Measurements from ENCODE around the gene CELF4.

The CELF4 gene

GRCh38 chr18:37251679-37252078, 313.9 kb downstream of the CELF4 start:
- no peak for DNase-seq (ENCODE audit: low read depth in 1 of 2, low spot score in 1 of 2)
- no peak overlapping the region for H3K4me3 ChIP-seq (replicated peaks; ENCODE audit: insufficient read depth, low read length)
- no peak for TF ChIP-seq GABPA (IDR thresholded peaks at IDR 0.05; ENCODE audit: low read depth)
- TF ChIP-seq SPI1 (IDR thresholded peaks at IDR 0.05; ENCODE audit: borderline replicate concordance, low read depth), result no peak
- no peak for TF ChIP-seq CTCF (IDR thresholded peaks at IDR 0.05; ENCODE audit: insufficient read depth, low read length)
- TF ChIP-seq, protein P1, sequence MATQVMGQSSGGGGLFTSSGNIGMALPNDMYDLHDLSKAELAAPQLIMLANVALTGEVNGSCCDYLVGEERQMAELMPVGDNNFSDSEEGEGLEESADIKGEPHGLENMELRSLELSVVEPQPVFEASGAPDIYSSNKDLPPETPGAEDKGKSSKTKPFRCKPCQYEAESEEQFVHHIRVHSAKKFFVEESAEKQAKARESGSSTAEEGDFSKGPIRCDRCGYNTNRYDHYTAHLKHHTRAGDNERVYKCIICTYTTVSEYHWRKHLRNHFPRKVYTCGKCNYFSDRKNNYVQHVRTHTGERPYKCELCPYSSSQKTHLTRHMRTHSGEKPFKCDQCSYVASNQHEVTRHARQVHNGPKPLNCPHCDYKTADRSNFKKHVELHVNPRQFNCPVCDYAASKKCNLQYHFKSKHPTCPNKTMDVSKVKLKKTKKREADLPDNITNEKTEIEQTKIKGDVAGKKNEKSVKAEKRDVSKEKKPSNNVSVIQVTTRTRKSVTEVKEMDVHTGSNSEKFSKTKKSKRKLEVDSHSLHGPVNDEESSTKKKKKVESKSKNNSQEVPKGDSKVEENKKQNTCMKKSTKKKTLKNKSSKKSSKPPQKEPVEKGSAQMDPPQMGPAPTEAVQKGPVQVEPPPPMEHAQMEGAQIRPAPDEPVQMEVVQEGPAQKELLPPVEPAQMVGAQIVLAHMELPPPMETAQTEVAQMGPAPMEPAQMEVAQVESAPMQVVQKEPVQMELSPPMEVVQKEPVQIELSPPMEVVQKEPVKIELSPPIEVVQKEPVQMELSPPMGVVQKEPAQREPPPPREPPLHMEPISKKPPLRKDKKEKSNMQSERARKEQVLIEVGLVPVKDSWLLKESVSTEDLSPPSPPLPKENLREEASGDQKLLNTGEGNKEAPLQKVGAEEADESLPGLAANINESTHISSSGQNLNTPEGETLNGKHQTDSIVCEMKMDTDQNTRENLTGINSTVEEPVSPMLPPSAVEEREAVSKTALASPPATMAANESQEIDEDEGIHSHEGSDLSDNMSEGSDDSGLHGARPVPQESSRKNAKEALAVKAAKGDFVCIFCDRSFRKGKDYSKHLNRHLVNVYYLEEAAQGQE (IDR thresholded peaks at IDR 0.05; ENCODE audit: insufficient replicate concordance, low read depth), result no peak
- TF ChIP-seq POLR2AphosphoS5 (IDR thresholded peaks at IDR 0.05; ENCODE audit: low read depth), result no peak
- peaks cover 54% of the 10 kb centered on the region for H3K27me3 ChIP-seq (ENCODE audit: insufficient read depth, poor library complexity, severe bottlenecking)
- no peak overlapping the region for H3K27ac ChIP-seq (replicated peaks)

- no peak for TF ChIP-seq POLR2AphosphoS5 (IDR thresholded peaks at IDR 0.05; ENCODE audit: low read depth)
- TF ChIP-seq SPI1 (IDR thresholded peaks at IDR 0.05; ENCODE audit: borderline replicate concordance, low read depth), result no peak
- TF ChIP-seq, protein P1 (IDR thresholded peaks at IDR 0.05; ENCODE audit: insufficient replicate concordance, low read depth), result no peak
- no peak for TF ChIP-seq GABPA (IDR thresholded peaks at IDR 0.05; ENCODE audit: low read depth)
- no peak for TF ChIP-seq CTCF (IDR thresholded peaks at IDR 0.05; ENCODE audit: insufficient read depth, low read length)
- DNase-seq (ENCODE audit: low read depth in 1 of 2, low spot score in 1 of 2), result no peak
- H3K27ac ChIP-seq (replicated peaks), result no peak overlapping the region
- H3K4me3 ChIP-seq (replicated peaks; ENCODE audit: insufficient read depth, low read length), result no peak overlapping the region
- peaks cover 43% of the 10 kb centered on the region for H3K27me3 ChIP-seq (ENCODE audit: insufficient read depth, poor library complexity, severe bottlenecking)
Measured at GRCh38 chr18:37249895-37250618, 315.5 kb downstream of the CELF4 start.

DNA sequence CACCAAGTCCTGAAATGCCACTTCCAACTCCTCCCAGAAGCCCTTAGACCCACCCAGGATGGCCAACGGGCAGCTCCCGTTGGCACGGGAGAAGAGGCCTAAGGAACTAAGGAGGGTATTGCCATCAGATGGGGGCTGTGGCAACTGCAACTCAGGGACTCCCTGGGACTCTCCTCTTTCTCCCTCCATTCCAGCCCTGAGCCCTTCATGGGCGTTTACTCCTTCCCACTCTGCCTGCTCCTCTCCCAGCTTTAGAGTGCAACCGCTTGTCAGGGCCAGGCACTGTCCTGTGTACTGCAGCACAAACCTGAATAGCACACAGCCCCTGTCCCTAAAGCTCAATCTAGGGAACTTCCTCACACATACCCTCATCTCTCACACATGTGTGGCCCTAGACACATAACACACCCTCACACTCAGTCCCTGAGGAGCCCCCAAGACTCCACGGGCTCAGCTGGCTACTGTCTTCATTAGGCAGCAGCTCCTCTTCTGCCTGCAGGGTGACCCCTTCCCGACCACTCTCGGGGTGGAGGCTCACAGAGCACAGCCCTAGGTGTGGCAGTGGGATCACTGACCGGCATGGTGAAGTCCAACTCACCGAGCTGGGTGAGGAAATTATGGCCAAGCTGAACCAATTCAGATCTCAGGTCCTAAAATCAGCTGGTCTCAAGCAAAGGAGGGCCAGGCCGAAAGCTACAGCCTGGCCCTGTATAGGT, 316.3 kb downstream of the CELF4 start:
- Histone ChIP-seq H3K27me3 (ENCODE audit: insufficient read depth, poor library complexity, severe bottlenecking) (peaks cover 43% of the 10 kb centered on the region), H3K4me3 (replicated peaks; ENCODE audit: insufficient read depth, low read length) (no peak overlapping the region), H3K27ac (replicated peaks) (no peak overlapping the region)
- TF ChIP-seq POLR2AphosphoS5 (IDR thresholded peaks at IDR 0.05; ENCODE audit: low read depth), result no peak
- no peak for DNase-seq (ENCODE audit: low read depth in 1 of 2, low spot score in 1 of 2)

DNA sequence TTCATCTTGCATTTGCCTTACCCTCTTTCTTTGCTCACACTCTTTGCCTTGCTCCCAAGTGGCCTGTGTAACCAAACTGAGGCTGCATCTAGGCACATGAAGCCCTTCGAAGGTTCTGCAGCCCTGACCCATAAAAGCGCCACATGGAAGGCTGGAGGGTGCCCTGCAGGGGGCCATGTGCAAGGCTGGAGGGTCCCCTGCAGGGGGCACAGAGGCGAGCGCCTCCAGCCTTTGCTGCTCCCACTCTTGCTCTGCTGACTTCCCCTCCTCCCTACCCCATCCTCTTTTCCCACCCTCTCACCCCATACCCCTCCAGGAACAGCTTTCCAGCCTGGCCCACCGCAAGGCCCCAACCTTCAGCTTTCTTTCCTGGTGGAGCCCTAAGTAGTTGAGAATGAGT, 317.3 kb downstream of the CELF4 start:
- TF ChIP-seq, protein P1 (IDR thresholded peaks at IDR 0.05; ENCODE audit: insufficient replicate concordance, low read depth), result no peak
- no peak for TF ChIP-seq SPI1 (IDR thresholded peaks at IDR 0.05; ENCODE audit: borderline replicate concordance, low read depth)
- no peak for TF ChIP-seq GABPA (IDR thresholded peaks at IDR 0.05; ENCODE audit: low read depth)
- no peak for TF ChIP-seq CTCF (IDR thresholded peaks at IDR 0.05; ENCODE audit: insufficient read depth, low read length)
- no peak for TF ChIP-seq POLR2AphosphoS5 (IDR thresholded peaks at IDR 0.05; ENCODE audit: low read depth)

More for the DNA sequence above, 317.3 kb downstream of the CELF4 start:
- H3K27me3 ChIP-seq (ENCODE audit: insufficient read depth, poor library complexity, severe bottlenecking), result peaks cover 44% of the 10 kb centered on the region
- H3K4me3 ChIP-seq (replicated peaks; ENCODE audit: insufficient read depth, low read length), result no peak overlapping the region
- no peak for DNase-seq (ENCODE audit: low read depth in 1 of 2, low spot score in 1 of 2)
- no peak overlapping the region for H3K27ac ChIP-seq (replicated peaks)
